RWPE2 (cell line): ENCODE data around the gene DEF6.

Experiments
- ATAC-seq: fragments of 200-7000 bp; cut with Tn5 transposase; 3 replicates; pipeline ENCODE4 v1.9.1; 2021; ENCODE audit warnings: low read depth
- DNase-seq: peaks from one replicate; pipeline ENCODE4 v3.0.0-alpha.2; 2020; ENCODE audit warnings: low spot score
- H3K27ac ChIP-seq: fragments of 450-650 bp; 2 replicates; pipeline ENCODE4 v1.5.1; 2017; ENCODE audit warnings: mild to moderate bottlenecking; ENCODE audit not compliant: poor library complexity, severe bottlenecking
- H3K27me3 ChIP-seq: fragments of 250-450 bp; sonication (Bioruptor Pico); 2 replicates; pipeline ENCODE4 v1.5.1; 2021; ENCODE audit warnings: mild to moderate bottlenecking, moderate library complexity; ENCODE audit not compliant: insufficient read depth, poor library complexity, severe bottlenecking
- H3K36me3 ChIP-seq: fragments of 250-450 bp; sonication (Bioruptor Pico); 2 replicates; pipeline ENCODE4 v1.5.1; 2020; ENCODE audit warnings: low read depth, mild to moderate bottlenecking, moderate library complexity
- H3K4me1 ChIP-seq: fragments of 250-450 bp; sonication (Bioruptor Pico); 2 replicates; pipeline ENCODE4 v1.5.1; 2021; ENCODE audit warnings: mild to moderate bottlenecking, moderate library complexity; ENCODE audit not compliant: insufficient read depth, poor library complexity, severe bottlenecking
- H3K4me3 ChIP-seq: fragments of 250-450 bp; sonication (Bioruptor Pico); 2 replicates; pipeline ENCODE4 v1.5.1; 2021; ENCODE audit warnings: mild to moderate bottlenecking, moderate library complexity; ENCODE audit not compliant: severe bottlenecking
- H3K9me3 ChIP-seq: fragments of 250-450 bp; sonication (Bioruptor Pico); 2 replicates; pipeline ENCODE4 v1.5.1; 2021; ENCODE audit warnings: mild to moderate bottlenecking, moderate library complexity; ENCODE audit not compliant: severe bottlenecking
- CTCF ChIP-seq: fragments of 450-650 bp; IDR thresholded peaks from one replicate; pipeline ENCODE4 v1.5.1; 2017; ENCODE audit warnings: mild to moderate bottlenecking, moderate library complexity; ENCODE audit not compliant: poor library complexity, severe bottlenecking

The DEF6 gene

GRCh38 chr6:35312807-35313206 is 15.2 kb downstream of the DEF6 start:
- no peaks in the 10 kb centered on the region for H3K4me1 ChIP-seq
- no peaks in the 10 kb centered on the region for H3K9me3 ChIP-seq
- peaks cover 8% of the 10 kb centered on the region for H3K36me3 ChIP-seq
- ATAC-seq (no peak), DNase-seq (no peak)
- H3K27ac ChIP-seq: no peak overlapping the region
- no peak overlapping the region for H3K4me3 ChIP-seq
- H3K27me3 ChIP-seq: no peaks in the 10 kb centered on the region
- no peak for TF ChIP-seq CTCF

GRCh38 chr6:35317483-35318195 is 20.0 kb downstream of the DEF6 start:
- H3K9me3 ChIP-seq: no peaks in the 10 kb centered on the region
- peak overlapping the region; percentile 19 for H3K4me3 ChIP-seq
- ATAC-seq (no peak), DNase-seq (no peak)
- peaks cover 29% of the 10 kb centered on the region for H3K36me3 ChIP-seq
- no peak overlapping the region for H3K27ac ChIP-seq
- H3K27me3 ChIP-seq: no peaks in the 10 kb centered on the region
- TF ChIP-seq CTCF: no peak
- no peaks in the 10 kb centered on the region for H3K4me1 ChIP-seq

GRCh38 chr6:35318196-35319171 is 20.9 kb downstream of the DEF6 start:
- TF ChIP-seq CTCF: no peak
- Histone ChIP-seq H3K27me3 (no peaks in the 10 kb centered on the region), H3K36me3 (peaks cover 26% of the 10 kb centered on the region), H3K9me3 (no peaks in the 10 kb centered on the region), H3K27ac (no peak overlapping the region), H3K4me1 (no peaks in the 10 kb centered on the region), H3K4me3 (peak overlapping the region; percentile 19)
- peak; percentile 97 for ATAC-seq
- no peak for DNase-seq

GRCh38 chr6:35319346-35320030 is 21.9 kb downstream of the DEF6 start:
- DNase-seq (no peak), ATAC-seq (no peak)
- Histone ChIP-seq H3K27ac (no peak overlapping the region), H3K4me1 (no peaks in the 10 kb centered on the region), H3K36me3 (peaks cover 20% of the 10 kb centered on the region), H3K4me3 (no peak overlapping the region), H3K9me3 (no peaks in the 10 kb centered on the region), H3K27me3 (no peaks in the 10 kb centered on the region)
- TF ChIP-seq CTCF: no peak
